Measurements from ENCODE around the gene EXOSC7.

DNA sequence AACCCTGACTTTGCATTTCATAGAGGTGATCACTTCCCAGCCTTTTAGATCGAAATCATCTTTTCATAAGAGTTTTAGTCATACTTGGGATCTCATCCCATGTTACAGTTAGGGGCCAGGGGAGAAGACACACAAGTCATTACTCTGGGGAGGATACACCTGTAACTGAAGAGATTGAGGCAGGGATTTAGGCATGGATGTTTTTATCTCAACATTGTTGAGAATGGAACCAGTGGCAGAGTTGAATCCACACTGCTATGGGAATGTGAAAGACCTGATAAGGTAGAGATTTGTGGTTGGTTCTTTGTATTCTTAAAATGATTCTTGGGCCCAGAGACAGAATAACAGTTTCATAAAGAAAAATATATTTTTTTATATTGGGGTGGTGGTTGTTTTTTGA is 33.8 kb downstream of the EXOSC7 start:
- TF ChIP-seq, protein P1, sequence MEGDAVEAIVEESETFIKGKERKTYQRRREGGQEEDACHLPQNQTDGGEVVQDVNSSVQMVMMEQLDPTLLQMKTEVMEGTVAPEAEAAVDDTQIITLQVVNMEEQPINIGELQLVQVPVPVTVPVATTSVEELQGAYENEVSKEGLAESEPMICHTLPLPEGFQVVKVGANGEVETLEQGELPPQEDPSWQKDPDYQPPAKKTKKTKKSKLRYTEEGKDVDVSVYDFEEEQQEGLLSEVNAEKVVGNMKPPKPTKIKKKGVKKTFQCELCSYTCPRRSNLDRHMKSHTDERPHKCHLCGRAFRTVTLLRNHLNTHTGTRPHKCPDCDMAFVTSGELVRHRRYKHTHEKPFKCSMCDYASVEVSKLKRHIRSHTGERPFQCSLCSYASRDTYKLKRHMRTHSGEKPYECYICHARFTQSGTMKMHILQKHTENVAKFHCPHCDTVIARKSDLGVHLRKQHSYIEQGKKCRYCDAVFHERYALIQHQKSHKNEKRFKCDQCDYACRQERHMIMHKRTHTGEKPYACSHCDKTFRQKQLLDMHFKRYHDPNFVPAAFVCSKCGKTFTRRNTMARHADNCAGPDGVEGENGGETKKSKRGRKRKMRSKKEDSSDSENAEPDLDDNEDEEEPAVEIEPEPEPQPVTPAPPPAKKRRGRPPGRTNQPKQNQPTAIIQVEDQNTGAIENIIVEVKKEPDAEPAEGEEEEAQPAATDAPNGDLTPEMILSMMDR (IDR thresholded peaks at IDR 0.05): no peak
- no peak for TF ChIP-seq POLR2A (IDR thresholded peaks at IDR 0.05)

All from adrenal gland (tissue), 5 donors.